Measurements from ENCODE around the gene H3-3A. TPM values are rescaled to one million over a fixed set of nuclear protein-coding genes. Genes with fewer than 3 reads are reported as not detected.

The H3-3A gene
- total RNA-seq, 1 donor from 2014 or later: 600 TPM

DNA sequence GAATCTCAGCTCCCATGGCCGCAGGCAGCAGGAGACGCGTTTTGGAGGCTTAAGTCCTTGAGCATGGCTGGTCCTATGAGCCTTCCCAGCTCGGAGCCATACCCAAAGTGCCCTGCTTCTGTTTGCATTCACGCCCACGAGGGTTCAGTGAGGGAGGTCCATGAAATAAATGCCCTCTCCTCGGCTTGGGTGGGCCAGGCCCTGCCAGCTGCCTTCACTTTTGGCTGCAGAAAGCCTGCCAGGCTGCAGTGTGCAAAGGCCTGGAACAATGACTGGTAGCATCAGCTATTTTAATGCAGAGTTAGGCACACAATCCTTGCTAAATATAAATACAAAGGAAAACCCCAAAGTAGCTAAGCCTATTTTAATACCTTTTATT, 49.4 kb downstream of the H3-3A start:
- Mint-ChIP-seq H3K27me3 (no peaks in the 10 kb centered on the region), H3K4me3 (peak overlapping the region; percentile 80), H3K36me3 (ENCODE audit: low read depth) (no peaks in the 10 kb centered on the region), H3K27ac (peak overlapping the region; percentile 89), H3K9me3 (no peaks in the 10 kb centered on the region), H3K4me1 (peaks cover 46% of the 10 kb centered on the region)
- no peak for ATAC-seq (ENCODE audit: low read depth)
- CTCF ChIA-PET: interaction anchor here (0.5 to 5.1 kb wide), 10 partner anchors 9 to 134 kb away, joined by 3 to 73 read pairs (median 6); partner anchors contain the start of gene H3-3A
- POLR2A ChIA-PET: interaction anchor here (0.7 to 5.7 kb wide), 15 partner anchors 9 to 667 kb away, joined by 3 to 182 read pairs (median 15); partner anchors contain the start of genes H3-3A, PARP1 and SDE2
- no peak for DNase-seq
- intact Hi-C loops (cut with micrococcal nuclease): loop anchor here (5.0 kb wide), 1 partner anchor 685 kb away; the partner anchor contains the start of gene LBR
- TF ChIP-seq, protein P1, sequence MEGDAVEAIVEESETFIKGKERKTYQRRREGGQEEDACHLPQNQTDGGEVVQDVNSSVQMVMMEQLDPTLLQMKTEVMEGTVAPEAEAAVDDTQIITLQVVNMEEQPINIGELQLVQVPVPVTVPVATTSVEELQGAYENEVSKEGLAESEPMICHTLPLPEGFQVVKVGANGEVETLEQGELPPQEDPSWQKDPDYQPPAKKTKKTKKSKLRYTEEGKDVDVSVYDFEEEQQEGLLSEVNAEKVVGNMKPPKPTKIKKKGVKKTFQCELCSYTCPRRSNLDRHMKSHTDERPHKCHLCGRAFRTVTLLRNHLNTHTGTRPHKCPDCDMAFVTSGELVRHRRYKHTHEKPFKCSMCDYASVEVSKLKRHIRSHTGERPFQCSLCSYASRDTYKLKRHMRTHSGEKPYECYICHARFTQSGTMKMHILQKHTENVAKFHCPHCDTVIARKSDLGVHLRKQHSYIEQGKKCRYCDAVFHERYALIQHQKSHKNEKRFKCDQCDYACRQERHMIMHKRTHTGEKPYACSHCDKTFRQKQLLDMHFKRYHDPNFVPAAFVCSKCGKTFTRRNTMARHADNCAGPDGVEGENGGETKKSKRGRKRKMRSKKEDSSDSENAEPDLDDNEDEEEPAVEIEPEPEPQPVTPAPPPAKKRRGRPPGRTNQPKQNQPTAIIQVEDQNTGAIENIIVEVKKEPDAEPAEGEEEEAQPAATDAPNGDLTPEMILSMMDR (IDR thresholded peaks at IDR 0.05): no peak

DNA sequence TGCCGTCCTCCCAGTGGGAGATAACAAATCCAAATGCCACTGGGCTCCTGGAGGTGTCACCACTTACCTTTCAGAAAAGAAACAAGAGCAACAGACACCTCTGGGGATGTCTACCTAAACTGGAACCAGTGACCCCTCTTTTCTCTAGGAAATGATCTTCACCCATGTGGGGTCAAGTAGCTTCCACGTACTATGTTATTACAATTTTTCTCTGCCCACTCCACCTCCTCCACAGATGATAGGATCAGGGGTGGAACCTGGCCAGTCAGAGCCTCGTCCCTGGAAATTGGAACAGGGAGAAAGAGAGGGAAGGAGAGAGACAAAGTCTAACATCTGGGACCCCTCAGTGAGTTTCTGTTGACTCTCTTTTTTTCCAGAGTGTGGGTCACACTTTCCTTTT, 50.1 kb downstream of the H3-3A start:
- ChIA-PET CTCF (interaction anchor here (0.9 to 4.3 kb wide), 5 partner anchors 8 to 125 kb away, joined by 4 to 29 read pairs (median 5); no protein-coding TSS in a partner anchor), POLR2A (interaction anchor here (0.6 to 5.7 kb wide), 8 partner anchors 9 to 645 kb away, joined by 3 to 182 read pairs (median 70); partner anchors contain the start of genes H3-3A, PYCR2 and SDE2)
- Mint-ChIP-seq H3K27ac (peak overlapping the region; percentile 89), H3K9me3 (no peaks in the 10 kb centered on the region), H3K4me3 (peak overlapping the region; percentile 75), H3K27me3 (no peaks in the 10 kb centered on the region), H3K4me1 (peaks cover 46% of the 10 kb centered on the region), H3K36me3 (ENCODE audit: low read depth) (no peaks in the 10 kb centered on the region)
- intact Hi-C loops (cut with micrococcal nuclease): loop anchor here (5.0 kb wide), 1 partner anchor 685 kb away; the partner anchor contains the start of gene LBR
- no peak for DNase-seq
- no peak for ATAC-seq (ENCODE audit: low read depth)
- TF ChIP-seq, protein P1 (IDR thresholded peaks at IDR 0.05): no peak

GRCh38 chr1:226116673-226117072, 54.2 kb downstream of the H3-3A start:
- intact Hi-C loops (cut with micrococcal nuclease): no loop called here
- TF ChIP-seq, protein P1 (IDR thresholded peaks at IDR 0.05): no peak
- ChIA-PET CTCF (interaction anchor here (0.9 to 1.2 kb wide), 2 partner anchors 52 to 138 kb away, joined by 3 to 6 read pairs; no protein-coding TSS in a partner anchor), POLR2A (interaction anchor here (1.1 to 1.6 kb wide), 3 partner anchors 34 to 117 kb away, joined by 3 to 7 read pairs (median 3); partner anchors contain the start of genes H3-3A and SDE2)
- Mint-ChIP-seq H3K4me1 (peaks cover 54% of the 10 kb centered on the region), H3K36me3 (ENCODE audit: low read depth) (no peaks in the 10 kb centered on the region), H3K4me3 (no peak overlapping the region), H3K27me3 (no peaks in the 10 kb centered on the region), H3K9me3 (no peaks in the 10 kb centered on the region), H3K27ac (no peak overlapping the region)
- no peak for ATAC-seq (ENCODE audit: low read depth)
- no peak for DNase-seq

- no peak overlapping the region for H3K27ac Mint-ChIP-seq
- intact Hi-C loops (cut with micrococcal nuclease): no loop called here
- CTCF ChIA-PET: interaction anchor here (0.9 to 1.2 kb wide), 2 partner anchors 52 to 139 kb away, joined by 3 to 6 read pairs; no protein-coding TSS in a partner anchor
- no peak overlapping the region for H3K4me3 Mint-ChIP-seq
- peaks cover 47% of the 10 kb centered on the region for H3K4me1 Mint-ChIP-seq
- ATAC-seq (ENCODE audit: low read depth) (no peak), DNase-seq (no peak)
- TF ChIP-seq, protein P1 (IDR thresholded peaks at IDR 0.05): no peak
- no peaks in the 10 kb centered on the region for H3K36me3 Mint-ChIP-seq (ENCODE audit: low read depth)
- H3K27me3 Mint-ChIP-seq: no peaks in the 10 kb centered on the region
- POLR2A ChIA-PET: interaction anchor here (0.9 to 1.6 kb wide), 4 partner anchors 14 to 118 kb away, joined by 3 to 7 read pairs (median 4); partner anchors contain the start of genes H3-3A and SDE2
- H3K9me3 Mint-ChIP-seq: no peaks in the 10 kb centered on the region
Measured at GRCh38 chr1:226117330-226117729, 54.8 kb downstream of the H3-3A start.

DNA sequence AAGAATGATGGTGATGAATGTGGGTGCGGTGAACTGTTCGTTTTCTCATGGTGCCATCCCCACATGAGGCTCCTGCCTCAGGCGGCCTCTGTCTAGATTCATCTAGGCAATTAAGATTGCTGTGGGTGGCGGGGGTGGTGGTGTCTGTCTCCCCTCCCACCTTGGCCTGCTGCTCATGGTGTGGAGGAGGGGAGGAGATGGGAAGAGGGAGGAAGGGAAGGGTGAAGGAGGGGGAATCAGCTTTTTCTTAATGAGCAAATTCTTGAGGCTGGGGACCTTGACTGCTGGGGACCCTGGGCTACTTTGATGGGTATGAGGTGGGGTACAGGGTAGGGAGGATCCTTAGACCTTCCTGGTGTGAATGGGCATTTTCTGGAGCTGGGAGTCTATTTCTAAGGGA, 55.8 kb downstream of the H3-3A start:
- intact Hi-C loops (cut with micrococcal nuclease): no loop called here

More for the DNA sequence above, 55.8 kb downstream of the H3-3A start:
- Mint-ChIP-seq H3K27me3 (no peaks in the 10 kb centered on the region), H3K4me3 (no peak overlapping the region), H3K36me3 (ENCODE audit: low read depth) (peaks cover 2% of the 10 kb centered on the region), H3K27ac (no peak overlapping the region), H3K4me1 (peaks cover 50% of the 10 kb centered on the region), H3K9me3 (no peaks in the 10 kb centered on the region)
- DNase-seq (no peak), ATAC-seq (ENCODE audit: low read depth) (no peak)
- CTCF ChIA-PET: interaction anchor here (0.6 to 3.1 kb wide), 4 partner anchors 8 to 53 kb away, joined by 4 to 66 read pairs (median 6); no protein-coding TSS in a partner anchor
- POLR2A ChIA-PET: interaction anchor here (0.6 to 6.6 kb wide), 5 partner anchors 8 to 242 kb away, joined by 3 to 182 read pairs (median 5); partner anchors contain the start of genes H3-3A and SDE2
- TF ChIP-seq, protein P1 (IDR thresholded peaks at IDR 0.05): no peak
